Measurements from ENCODE around the gene ZBTB46.

ZBTB46 gene

GRCh38 chr20:63743210-63743970, 87.7 kb downstream of the ZBTB46 start:
- Histone ChIP-seq H3K27me3 (ENCODE audit: control insufficient read depth, insufficient read depth, low read length) (no peaks in the 10 kb centered on the region), H3K36me3 (ENCODE audit: insufficient read depth, low read length) (peaks cover 17% of the 10 kb centered on the region), H3K9me3 (replicated peaks; ENCODE audit: low read length) (no peaks in the 10 kb centered on the region), H3K4me1 (ENCODE audit: control insufficient read depth, insufficient read depth, low read length) (peaks cover 17% of the 10 kb centered on the region), H3K4me3 (ENCODE audit: low read length) (no peak overlapping the region), H3K9ac (ENCODE audit: low read depth, low read length) (no peak overlapping the region), H3K4me2 (ENCODE audit: low read length) (no peak overlapping the region)

GRCh38 chr20:63742381-63743024, 88.6 kb downstream of the ZBTB46 start:
- Histone ChIP-seq H3K9ac (ENCODE audit: low read depth, low read length) (no peak overlapping the region), H3K4me2 (ENCODE audit: low read length) (no peak overlapping the region), H3K4me3 (ENCODE audit: low read length) (no peak overlapping the region), H3K36me3 (ENCODE audit: insufficient read depth, low read length) (peaks cover 17% of the 10 kb centered on the region), H3K9me3 (replicated peaks; ENCODE audit: low read length) (no peaks in the 10 kb centered on the region), H3K4me1 (ENCODE audit: control insufficient read depth, insufficient read depth, low read length) (peaks cover 17% of the 10 kb centered on the region), H3K27me3 (ENCODE audit: control insufficient read depth, insufficient read depth, low read length) (no peaks in the 10 kb centered on the region)

GRCh38 chr20:63741676-63742380, 89.2 kb downstream of the ZBTB46 start:
- peak overlapping the region; percentile 90 for H3K4me3 ChIP-seq (ENCODE audit: low read length)
- H3K9me3 ChIP-seq (replicated peaks; ENCODE audit: low read length), result no peaks in the 10 kb centered on the region
- H3K36me3 ChIP-seq (ENCODE audit: insufficient read depth, low read length), result peaks cover 22% of the 10 kb centered on the region
- no peaks in the 10 kb centered on the region for H3K27me3 ChIP-seq (ENCODE audit: control insufficient read depth, insufficient read depth, low read length)
- peaks cover 17% of the 10 kb centered on the region for H3K4me1 ChIP-seq (ENCODE audit: control insufficient read depth, insufficient read depth, low read length)
- peak overlapping the region; percentile 100 for H3K4me2 ChIP-seq (ENCODE audit: low read length)
- H3K9ac ChIP-seq (ENCODE audit: low read depth, low read length), result peak overlapping the region; percentile 89

DNA sequence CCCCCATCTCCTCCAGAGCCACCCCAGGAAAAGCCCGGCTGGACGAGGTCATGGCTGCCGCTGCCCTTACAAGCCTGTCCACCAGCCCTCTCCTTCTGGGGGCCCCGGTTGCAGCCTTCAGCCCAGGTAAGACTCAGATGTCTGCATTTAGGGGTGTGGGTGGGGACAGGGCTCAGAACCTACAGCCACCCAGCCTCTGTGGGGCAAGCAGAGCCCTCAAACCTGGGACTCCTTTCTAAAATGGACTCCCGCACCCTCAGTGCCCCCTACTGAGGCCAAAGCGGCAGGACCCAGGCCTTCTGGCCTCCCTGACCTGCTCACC, 89.7 kb downstream of the ZBTB46 start:
- peaks cover 24% of the 10 kb centered on the region for H3K36me3 ChIP-seq (ENCODE audit: insufficient read depth, low read length)
- H3K4me2 ChIP-seq (ENCODE audit: low read length), result peak overlapping the region; percentile 100
- peak overlapping the region; percentile 90 for H3K4me3 ChIP-seq (ENCODE audit: low read length)
- H3K27me3 ChIP-seq (ENCODE audit: control insufficient read depth, insufficient read depth, low read length), result no peaks in the 10 kb centered on the region
- peak overlapping the region; percentile 89 for H3K9ac ChIP-seq (ENCODE audit: low read depth, low read length)
- H3K9me3 ChIP-seq (replicated peaks; ENCODE audit: low read length), result no peaks in the 10 kb centered on the region
- peaks cover 17% of the 10 kb centered on the region for H3K4me1 ChIP-seq (ENCODE audit: control insufficient read depth, insufficient read depth, low read length)

DNA sequence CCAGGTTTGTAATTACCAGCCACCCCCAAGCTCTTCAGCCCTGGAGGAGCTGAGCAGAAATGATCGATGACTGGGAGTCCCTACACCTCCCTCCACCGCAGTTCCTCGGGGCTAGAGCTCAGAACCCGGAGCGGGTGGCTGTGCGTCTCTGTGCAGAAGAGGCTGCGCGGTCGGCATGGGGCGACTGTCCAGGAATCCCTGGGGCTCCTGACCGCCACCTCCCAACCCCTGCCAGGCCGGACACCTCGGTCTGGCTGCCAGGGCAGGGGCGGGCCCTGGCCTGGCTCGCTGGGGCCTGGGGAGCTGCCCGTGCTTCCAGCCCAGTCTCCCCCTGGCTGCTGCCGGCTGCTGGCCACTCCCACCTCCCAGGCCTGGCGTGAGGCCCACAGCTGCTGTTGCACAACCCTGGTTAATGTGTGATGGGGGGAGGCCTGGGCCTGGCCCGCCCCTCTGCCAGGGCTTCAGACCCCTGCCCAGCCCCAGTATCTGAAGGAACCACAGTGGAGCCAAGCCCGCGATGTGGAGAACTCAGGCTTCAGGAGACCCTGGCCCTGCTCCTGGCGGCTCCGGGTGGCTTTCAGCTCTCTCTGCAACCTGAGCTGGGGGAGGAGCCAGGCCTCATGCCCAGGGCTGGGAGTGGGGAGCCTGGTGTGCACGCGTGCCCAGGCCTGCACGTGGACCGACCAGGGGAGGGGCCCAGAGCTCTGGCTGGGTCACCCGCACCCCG, 90.3 kb downstream of the ZBTB46 start:
- H3K9ac ChIP-seq (ENCODE audit: low read depth, low read length), result peak overlapping the region; percentile 89
- H3K4me2 ChIP-seq (ENCODE audit: low read length), result peak overlapping the region; percentile 100
- peaks cover 17% of the 10 kb centered on the region for H3K4me1 ChIP-seq (ENCODE audit: control insufficient read depth, insufficient read depth, low read length)
- peaks cover 27% of the 10 kb centered on the region for H3K36me3 ChIP-seq (ENCODE audit: insufficient read depth, low read length)
- no peaks in the 10 kb centered on the region for H3K27me3 ChIP-seq (ENCODE audit: control insufficient read depth, insufficient read depth, low read length)
- H3K4me3 ChIP-seq (ENCODE audit: low read length), result peak overlapping the region; percentile 90
- H3K9me3 ChIP-seq (replicated peaks; ENCODE audit: low read length), result no peaks in the 10 kb centered on the region

GRCh38 chr20:63740070-63740626, 90.9 kb downstream of the ZBTB46 start:
- Histone ChIP-seq H3K9ac (ENCODE audit: low read depth, low read length) (peak overlapping the region; percentile 89), H3K27me3 (ENCODE audit: control insufficient read depth, insufficient read depth, low read length) (no peaks in the 10 kb centered on the region), H3K9me3 (replicated peaks; ENCODE audit: low read length) (no peaks in the 10 kb centered on the region), H3K4me1 (ENCODE audit: control insufficient read depth, insufficient read depth, low read length) (peaks cover 17% of the 10 kb centered on the region), H3K36me3 (ENCODE audit: insufficient read depth, low read length) (peaks cover 30% of the 10 kb centered on the region), H3K4me2 (ENCODE audit: low read length) (peak overlapping the region; percentile 100), H3K4me3 (ENCODE audit: low read length) (peak overlapping the region; percentile 90)

DNA sequence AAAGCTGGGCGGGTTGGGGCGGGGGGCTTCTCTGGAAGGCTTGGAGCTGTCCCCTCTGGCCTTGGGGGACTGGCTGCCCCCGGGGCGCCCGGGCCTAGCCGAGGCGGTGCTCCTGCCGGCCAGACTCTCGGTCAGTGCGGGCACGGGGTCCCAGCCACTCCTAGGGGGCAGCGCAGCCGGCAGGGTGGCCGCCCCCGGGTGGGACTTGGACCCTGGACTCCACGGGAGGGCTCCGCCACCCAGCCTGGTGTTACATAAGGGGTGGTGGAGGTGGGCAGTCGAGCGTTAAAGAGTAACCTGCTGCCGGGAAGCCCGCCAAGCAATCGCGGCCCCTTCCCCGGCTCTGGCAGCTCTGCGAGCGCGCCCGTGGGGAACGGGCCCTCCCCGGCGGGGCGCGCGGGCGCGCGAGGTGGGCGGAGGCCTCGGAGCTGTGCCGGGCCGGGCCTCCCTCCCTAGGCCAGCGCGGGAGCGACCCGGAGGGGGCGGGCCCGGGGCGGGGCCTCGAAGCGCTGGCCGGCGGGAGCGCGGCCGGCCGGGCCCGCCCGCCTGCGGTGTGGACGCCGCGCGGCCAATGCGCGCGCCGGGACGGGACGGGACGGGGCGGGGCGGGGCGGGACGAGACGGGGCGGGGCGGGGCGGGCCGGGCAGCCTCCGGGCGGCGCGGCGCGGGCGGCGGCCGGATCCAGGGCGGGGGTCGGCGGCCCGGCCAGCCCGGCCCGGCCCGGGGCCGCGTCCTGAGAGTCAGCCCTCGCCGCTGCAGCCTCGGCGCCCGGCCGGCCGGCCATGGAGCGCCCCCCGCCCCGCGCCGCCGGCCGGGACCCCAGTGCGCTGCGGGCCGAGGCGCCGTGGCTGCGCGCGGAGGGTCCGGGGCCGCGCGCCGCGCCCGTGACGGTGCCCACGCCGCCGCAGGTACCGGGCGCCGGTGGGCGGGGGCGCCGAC, 91.7 kb downstream of the ZBTB46 start, which contains the start of gene SLC2A4RG:
Gene SLC2A4RG (plus strand): TSS at position 647 of the 940 bp plus-strand sequence. CDS start 137 bp downstream, at position 784.
- Histone ChIP-seq H3K4me2 (ENCODE audit: low read length) (peak within 1 kb of the TSS; percentile 100), H3K36me3 (ENCODE audit: insufficient read depth, low read length) (peaks cover 37% of the 10 kb centered on the region), H3K4me3 (ENCODE audit: low read length) (peak within 1 kb of the TSS; percentile 90), H3K9ac (ENCODE audit: low read depth, low read length) (peak within 1 kb of the TSS; percentile 89), H3K4me1 (ENCODE audit: control insufficient read depth, insufficient read depth, low read length) (peaks cover 17% of the 10 kb centered on the region), H3K9me3 (replicated peaks; ENCODE audit: low read length) (no peaks in the 10 kb centered on the region), H3K27me3 (ENCODE audit: control insufficient read depth, insufficient read depth, low read length) (no peaks in the 10 kb centered on the region)

GRCh38 chr20:63738687-63739129, 92.4 kb downstream of the ZBTB46 start:
- Histone ChIP-seq H3K27me3 (ENCODE audit: control insufficient read depth, insufficient read depth, low read length) (no peaks in the 10 kb centered on the region), H3K9ac (ENCODE audit: low read depth, low read length) (no peak overlapping the region), H3K4me1 (ENCODE audit: control insufficient read depth, insufficient read depth, low read length) (peaks cover 17% of the 10 kb centered on the region), H3K4me2 (ENCODE audit: low read length) (peak overlapping the region; percentile 87), H3K36me3 (ENCODE audit: insufficient read depth, low read length) (peaks cover 38% of the 10 kb centered on the region), H3K4me3 (ENCODE audit: low read length) (no peak overlapping the region), H3K9me3 (replicated peaks; ENCODE audit: low read length) (no peaks in the 10 kb centered on the region)

- Histone ChIP-seq H3K4me3 (ENCODE audit: low read length) (no peak overlapping the region), H3K27me3 (ENCODE audit: control insufficient read depth, insufficient read depth, low read length) (no peaks in the 10 kb centered on the region), H3K4me1 (ENCODE audit: control insufficient read depth, insufficient read depth, low read length) (peaks cover 17% of the 10 kb centered on the region), H3K9me3 (replicated peaks; ENCODE audit: low read length) (no peaks in the 10 kb centered on the region), H3K9ac (ENCODE audit: low read depth, low read length) (no peak overlapping the region), H3K4me2 (ENCODE audit: low read length) (no peak overlapping the region), H3K36me3 (ENCODE audit: insufficient read depth, low read length) (peaks cover 40% of the 10 kb centered on the region)
Observed at GRCh38 chr20:63737945-63738686, 92.9 kb downstream of the ZBTB46 start.

DNA sequence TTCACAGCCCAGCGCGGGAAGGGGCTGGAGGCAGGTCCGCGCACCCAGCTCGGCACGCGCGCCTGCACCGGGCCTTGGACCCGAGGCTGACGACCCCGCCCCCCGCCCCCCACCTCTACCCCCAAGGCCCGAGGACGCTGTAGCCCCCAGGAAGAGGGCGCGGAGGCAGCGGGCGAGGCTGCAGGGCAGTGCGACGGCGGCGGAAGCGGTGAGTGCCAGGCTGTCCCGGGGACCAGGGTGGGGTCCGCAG, 93.4 kb downstream of the ZBTB46 start:
- peaks cover 17% of the 10 kb centered on the region for H3K4me1 ChIP-seq (ENCODE audit: control insufficient read depth, insufficient read depth, low read length)
- H3K9me3 ChIP-seq (replicated peaks; ENCODE audit: low read length), result no peaks in the 10 kb centered on the region
- H3K27me3 ChIP-seq (ENCODE audit: control insufficient read depth, insufficient read depth, low read length), result no peaks in the 10 kb centered on the region
- H3K9ac ChIP-seq (ENCODE audit: low read depth, low read length), result no peak overlapping the region
- no peak overlapping the region for H3K4me2 ChIP-seq (ENCODE audit: low read length)
- peaks cover 39% of the 10 kb centered on the region for H3K36me3 ChIP-seq (ENCODE audit: insufficient read depth, low read length)
- no peak overlapping the region for H3K4me3 ChIP-seq (ENCODE audit: low read length)
